Neuronal stem cell (in vitro differentiated cells): ENCODE measurements around the gene GEMIN2. TPM values are rescaled to one million over a fixed set of nuclear protein-coding genes. Genes with fewer than 3 reads are reported as not detected.

ENCODE experiments used
- DNase-seq: peaks from one replicate; pipeline ENCODE4 v3.0.0-alpha.2; 2013; ENCODE audit warnings: low spot score
- H2AFZ ChIP-seq: one replicate; pipeline ENCODE4 v1.6.1; 2013; ENCODE audit warnings: mild to moderate bottlenecking, low read length, inconsistent platforms
- H2AK5ac ChIP-seq: 2 replicates; pipeline ENCODE4 v1.6.1; 2013; ENCODE audit warnings: low read depth, mild to moderate bottlenecking, inconsistent platforms, low read length, moderate library complexity, mixed read lengths
- H2BK120ac ChIP-seq: 2 replicates; pipeline ENCODE4 v1.6.1; 2013; ENCODE audit warnings: low read depth, mild to moderate bottlenecking, inconsistent platforms, low read length, moderate library complexity, mixed read lengths
- H2BK12ac ChIP-seq: one replicate; pipeline ENCODE4 v1.6.1; 2013; ENCODE audit warnings: low read length, inconsistent platforms
- H2BK15ac ChIP-seq: 2 replicates; pipeline ENCODE4 v1.6.1; 2013; ENCODE audit warnings: mild to moderate bottlenecking, low read length, inconsistent platforms, mixed read lengths
- H2BK5ac ChIP-seq: one replicate; pipeline ENCODE4 v1.6.1; 2013; ENCODE audit warnings: inconsistent platforms, mild to moderate bottlenecking, low read length, moderate library complexity
- H3K14ac ChIP-seq: one replicate; pipeline ENCODE4 v1.6.1; 2013; ENCODE audit warnings: low read length, inconsistent platforms
- H3K18ac ChIP-seq: 2 replicates; pipeline ENCODE4 v1.6.1; 2013; ENCODE audit warnings: low read length, inconsistent platforms
- H3K23ac ChIP-seq: 2 replicates; pipeline ENCODE4 v1.6.1; 2013; ENCODE audit warnings: low read depth, mild to moderate bottlenecking, mixed read lengths, low read length, inconsistent platforms; ENCODE audit not compliant: poor library complexity
- H3K27ac ChIP-seq: replicated peaks from 3 replicates; pipeline ENCODE4 v1.5.1; 2013; ENCODE audit warnings: low read length, inconsistent platforms
- H3K27me3 ChIP-seq, 3 experiments: 2 replicates each; pipeline ENCODE4 v1.6.1; 2013; ENCODE audit warnings: low read length in 3 of 3, mild to moderate bottlenecking in 2 of 3, inconsistent platforms in 1 of 3, low read depth in 1 of 3, mixed read lengths in 1 of 3, moderate library complexity in 1 of 3; ENCODE audit not compliant: control insufficient read depth in 3 of 3, insufficient read depth in 3 of 3
- H3K36me3 ChIP-seq, 2 donors: replicated peaks in 1 of 2; 2 replicates each; pipeline ENCODE4 v1.6.1; 2013; ENCODE audit warnings: low read length in 2 of 2; ENCODE audit not compliant: control insufficient read depth in 2 of 2, insufficient read depth in 2 of 2
- H3K4ac ChIP-seq: 2 replicates; pipeline ENCODE4 v1.6.1; 2013; ENCODE audit warnings: inconsistent platforms, mild to moderate bottlenecking, low read length, moderate library complexity
- H3K4me1 ChIP-seq, 2 donors: 1 replicate in 1 of 2; 2 replicates in 1 of 2; pipeline ENCODE4 v1.6.1; 2013; ENCODE audit warnings: low read length in 2 of 2, low read depth in 1 of 2; ENCODE audit not compliant: control insufficient read depth in 2 of 2, insufficient read depth in 1 of 2
- H3K4me2 ChIP-seq: one replicate; pipeline ENCODE4 v1.6.1; 2013; ENCODE audit warnings: mild to moderate bottlenecking, low read length, inconsistent platforms; ENCODE audit not compliant: insufficient read depth, poor library complexity, severe bottlenecking
- H3K4me3 ChIP-seq, 2 donors: 2 replicates each; pipeline ENCODE4 v1.5.1; 2013; ENCODE audit warnings: low read length in 2 of 2, mild to moderate bottlenecking in 2 of 2, inconsistent platforms in 1 of 2, moderate library complexity in 1 of 2
- H3K79me1 ChIP-seq: one replicate; pipeline ENCODE4 v1.6.1; 2013; ENCODE audit warnings: low read depth, mild to moderate bottlenecking, inconsistent platforms, low read length, moderate library complexity
- H3K9ac ChIP-seq: one replicate; pipeline ENCODE4 v1.6.1; 2013; ENCODE audit warnings: mild to moderate bottlenecking, low read depth, low read length, inconsistent platforms; ENCODE audit not compliant: poor library complexity
- H3K9me3 ChIP-seq, 2 donors: replicated peaks in 1 of 2; 2 replicates each; pipeline versions ENCODE3 to v1.6.1; 2013; ENCODE audit warnings: low read length in 2 of 2, mild to moderate bottlenecking in 2 of 2, inconsistent platforms in 1 of 2, low read depth in 1 of 2, mixed read lengths in 1 of 2, moderate library complexity in 1 of 2; ENCODE audit not compliant: control insufficient read depth in 2 of 2, insufficient read depth in 1 of 2
- H4K8ac ChIP-seq: one replicate; pipeline ENCODE4 v1.6.1; 2013; ENCODE audit warnings: low read depth, mild to moderate bottlenecking, inconsistent platforms, low read length, moderate library complexity
- H4K91ac ChIP-seq: one replicate; pipeline ENCODE4 v1.6.1; 2013; ENCODE audit warnings: low read length, low read depth, mild to moderate bottlenecking, inconsistent platforms; ENCODE audit not compliant: poor library complexity
- WGBS, 2 donors: extraction: QIAGEN DNeasy Blood & Tissue Kit; methylation state at CpG; one replicate each; pipeline ENCODE4 v1.1.7; 2013; ENCODE audit warnings: missing lambda C conversion rate in 2 of 2, mixed read lengths in 1 of 2; ENCODE audit not compliant: insufficient read length in 2 of 2, insufficient replicate concordance in 1 of 2; ENCODE audit errors: extremely low coverage in 2 of 2; 5-methylcytosine and 5-hydroxymethylcytosine counted together
- small RNA-seq: library from polyadenylated mRNA; stranded (forward); fragments of <200 nt; extraction: miRNeasy Mini kit (QIAGEN cat#:217004); gene quantifications from one replicate; pipeline ENCODE3, GENCODE V24; 2013; ENCODE audit not compliant: insufficient read depth

GEMIN2 gene

GRCh38 chr14:39185256-39186049, 71.3 kb downstream of the GEMIN2 start:
- no peak overlapping the region for H2BK15ac ChIP-seq
- H3K4me2 ChIP-seq: no peak overlapping the region
- H3K9me3 ChIP-seq: no peaks in the 10 kb centered on the region
- no peak overlapping the region for H3K23ac ChIP-seq
- no peak overlapping the region for H2BK12ac ChIP-seq
- no CpG with 5 or more reads among the region's 5 CpGs for WGBS, 2 donors
- H2AK5ac ChIP-seq: no peak overlapping the region
- H4K91ac ChIP-seq: no peak overlapping the region
- H2AFZ ChIP-seq: no peak overlapping the region
- H3K27me3 ChIP-seq: no peaks in the 10 kb centered on the region
- H3K4ac ChIP-seq: no peak overlapping the region
- H3K9ac ChIP-seq: no peak overlapping the region
- peaks cover 17 to 53% of the 10 kb centered on the region in 2 donors for H3K36me3 ChIP-seq
- no peak overlapping the region for H4K8ac ChIP-seq
- H3K4me1 ChIP-seq: peaks cover 0 to 4% of the 10 kb centered on the region in 2 donors
- no peak overlapping the region for H3K27ac ChIP-seq
- H3K79me1 ChIP-seq: no peaks in the 10 kb centered on the region
- no peak overlapping the region for H3K18ac ChIP-seq
- no peak overlapping the region for H2BK120ac ChIP-seq
- no peak overlapping the region for H3K14ac ChIP-seq
- H3K4me3 ChIP-seq: no peak overlapping the region
- DNase-seq: no peak
- no peak overlapping the region for H2BK5ac ChIP-seq

Small RNA genes within 50 kb of the gene (small RNA-seq; reads per million reads assigned to genes)
- gene AL109628.1: not detected
